NCI-H128 (cell line): ENCODE results near the gene SMAD3.
"Not testable (repeated sequence)": the region's sequence is repeated elsewhere in the genome, so short reads cannot be mapped to it uniquely, and the experiment has no call there.

ENCODE experiments used
- DNase-seq: peaks from one replicate; lab custom pipeline; 2025; ENCODE audit not compliant: unreplicated experiment; lab: John Stamatoyannopoulos, UW

Gene SMAD3

DNA sequence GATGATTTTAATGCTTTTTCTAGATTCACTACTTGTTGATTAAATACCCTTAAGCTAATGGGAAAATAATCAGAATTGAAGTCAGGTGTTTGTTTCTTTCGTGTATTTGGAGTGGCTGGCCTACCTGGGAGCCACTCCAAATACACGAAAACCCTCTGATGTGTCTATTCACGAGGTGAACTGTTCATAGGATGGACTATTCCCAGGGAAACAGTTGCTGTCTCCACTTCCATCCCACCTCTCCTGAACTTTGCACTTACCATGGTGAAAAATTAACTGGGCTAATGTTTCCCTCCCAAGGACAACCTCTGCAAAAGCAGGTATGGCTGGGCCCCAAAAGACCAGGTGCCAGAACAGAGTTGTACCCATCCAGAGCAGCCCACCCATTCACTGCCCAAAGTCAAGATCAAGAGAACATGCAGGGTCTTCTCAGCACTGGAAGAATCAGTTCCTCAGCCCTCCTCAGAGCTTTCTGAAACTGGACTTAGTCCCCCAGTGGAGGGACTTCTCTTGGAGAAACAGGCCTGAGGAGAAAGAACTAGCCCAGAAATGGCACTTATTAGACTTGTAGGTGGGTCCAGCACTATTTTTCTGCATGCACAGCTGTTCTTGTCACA, 2.9 kb upstream of the SMAD3 start:
- no peak for DNase-seq

DNA sequence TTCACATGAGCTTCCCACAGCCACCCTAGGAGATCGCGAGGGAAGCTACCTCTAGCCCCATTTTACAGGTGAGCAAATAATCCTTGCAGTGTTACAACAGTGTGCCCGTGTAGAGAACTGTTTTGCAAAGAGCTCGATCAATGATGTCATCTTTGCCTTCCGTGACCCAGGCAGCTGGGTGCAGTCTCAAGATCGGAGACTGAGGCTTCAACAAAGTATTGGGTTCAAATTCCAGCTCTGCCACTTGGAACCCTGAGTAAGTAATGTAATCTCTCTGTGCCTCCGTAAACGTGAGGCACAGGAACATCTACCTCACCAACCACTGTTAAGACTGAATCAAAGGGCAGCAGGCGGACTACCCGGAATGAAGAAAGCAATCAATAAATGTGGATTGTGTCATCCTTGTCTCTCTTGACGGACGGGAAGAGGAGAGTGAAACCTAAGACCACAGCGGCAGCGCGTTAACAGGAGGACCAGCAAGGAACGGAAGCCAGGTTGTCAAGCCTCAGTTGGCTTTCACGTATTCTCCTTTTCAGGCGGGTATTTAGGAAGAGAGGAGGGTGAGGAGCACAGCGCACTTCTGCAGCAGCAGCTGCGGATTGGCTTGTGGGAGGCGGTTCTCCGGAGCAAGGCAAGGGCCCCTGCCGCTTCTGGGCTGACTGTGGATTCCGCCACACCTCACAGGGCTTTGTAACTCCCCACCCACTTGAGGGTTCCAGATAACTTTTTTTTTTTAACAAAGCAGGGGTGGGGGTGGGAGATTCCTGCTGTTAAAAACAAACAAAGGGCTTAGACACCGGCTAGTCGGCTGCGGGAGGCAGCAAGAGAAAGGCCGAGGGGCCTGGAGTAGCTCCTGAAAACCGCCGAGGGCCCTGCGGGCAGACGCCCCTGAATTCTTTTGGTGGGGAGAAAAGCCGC, 1.5 kb upstream of the SMAD3 start:
- no peak for DNase-seq

DNA sequence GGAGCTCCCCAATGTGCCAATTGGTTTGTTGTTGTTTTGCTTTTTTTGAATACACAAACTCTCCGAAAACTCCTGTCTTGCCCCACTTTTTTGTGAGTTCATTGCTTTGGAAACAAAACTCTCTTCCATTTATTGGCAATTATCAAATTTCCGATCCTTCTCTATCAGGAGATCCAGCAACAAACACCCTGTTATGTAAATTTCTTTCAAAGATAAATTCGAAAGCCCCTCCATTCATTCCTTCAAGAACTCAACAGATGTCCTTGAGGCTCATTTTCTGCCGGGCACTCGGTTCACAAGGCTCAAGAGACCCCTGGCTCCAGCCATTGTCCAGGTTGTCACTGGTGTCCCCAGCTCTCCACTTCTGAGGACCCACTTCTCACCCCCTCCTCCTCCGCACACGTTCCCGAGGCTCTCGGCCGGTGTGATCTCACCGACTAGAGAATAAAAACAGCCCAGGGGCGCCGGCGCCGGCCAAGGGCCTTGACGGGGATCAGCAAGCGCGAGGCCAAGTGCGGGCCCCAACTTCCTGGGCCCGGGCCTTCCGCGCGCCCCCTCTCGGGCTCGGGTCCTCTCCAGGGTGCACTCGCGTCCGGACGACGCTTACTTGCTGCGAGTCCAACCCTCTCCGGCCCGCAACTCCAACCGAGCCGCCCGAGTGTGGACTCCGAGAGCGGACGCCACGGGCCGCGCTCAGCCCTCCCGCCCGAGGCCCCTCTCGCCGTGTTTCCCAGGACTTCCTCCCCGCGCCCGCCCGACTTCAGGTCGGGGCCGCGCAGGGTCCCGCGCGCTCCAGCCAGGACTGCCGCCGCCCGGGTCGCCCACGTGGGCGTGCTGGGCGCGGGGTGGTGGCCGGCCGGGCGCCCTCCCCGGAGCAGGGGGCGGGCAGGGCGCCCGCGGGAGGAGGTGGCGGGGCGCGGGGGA, 533 bp upstream of the SMAD3 start:
- DNase-seq = no peak

DNA sequence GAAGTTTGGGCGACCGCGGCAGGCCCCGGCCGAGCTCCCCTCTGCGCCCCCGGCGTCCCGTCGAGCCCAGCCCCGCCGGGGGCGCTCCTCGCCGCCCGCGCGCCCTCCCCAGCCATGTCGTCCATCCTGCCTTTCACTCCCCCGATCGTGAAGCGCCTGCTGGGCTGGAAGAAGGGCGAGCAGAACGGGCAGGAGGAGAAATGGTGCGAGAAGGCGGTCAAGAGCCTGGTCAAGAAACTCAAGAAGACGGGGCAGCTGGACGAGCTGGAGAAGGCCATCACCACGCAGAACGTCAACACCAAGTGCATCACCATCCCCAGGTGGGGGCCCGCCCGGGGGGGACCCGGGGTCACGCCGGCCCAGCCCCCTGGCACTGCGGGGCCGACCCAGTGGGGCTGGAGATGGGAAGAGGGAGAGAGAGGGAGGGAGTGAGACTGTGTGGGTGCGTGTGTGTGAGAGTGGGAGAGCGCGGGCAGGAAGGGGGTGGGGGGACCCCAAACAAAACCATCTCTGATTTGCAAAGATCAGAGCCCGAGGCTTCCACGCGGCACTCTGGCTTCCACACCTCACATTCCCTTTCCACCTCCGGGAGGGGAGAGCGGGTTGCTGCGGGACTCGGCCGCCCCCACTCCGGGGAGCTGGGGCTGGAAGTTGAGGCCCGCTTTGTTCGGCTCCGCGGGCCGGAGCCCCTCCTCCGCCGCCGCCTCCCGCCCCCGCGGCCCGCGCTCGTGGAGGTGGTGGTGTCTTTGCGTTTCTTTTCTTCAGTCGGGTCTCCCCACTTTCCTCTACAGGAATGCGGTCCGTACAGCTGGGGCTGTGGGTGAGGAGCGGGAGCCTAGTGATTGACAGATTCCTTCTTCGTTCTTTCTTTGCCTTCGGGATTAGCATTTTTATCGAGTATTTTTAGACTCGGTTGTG, 898 bp downstream of the SMAD3 start:
- DNase-seq = no peak

DNA sequence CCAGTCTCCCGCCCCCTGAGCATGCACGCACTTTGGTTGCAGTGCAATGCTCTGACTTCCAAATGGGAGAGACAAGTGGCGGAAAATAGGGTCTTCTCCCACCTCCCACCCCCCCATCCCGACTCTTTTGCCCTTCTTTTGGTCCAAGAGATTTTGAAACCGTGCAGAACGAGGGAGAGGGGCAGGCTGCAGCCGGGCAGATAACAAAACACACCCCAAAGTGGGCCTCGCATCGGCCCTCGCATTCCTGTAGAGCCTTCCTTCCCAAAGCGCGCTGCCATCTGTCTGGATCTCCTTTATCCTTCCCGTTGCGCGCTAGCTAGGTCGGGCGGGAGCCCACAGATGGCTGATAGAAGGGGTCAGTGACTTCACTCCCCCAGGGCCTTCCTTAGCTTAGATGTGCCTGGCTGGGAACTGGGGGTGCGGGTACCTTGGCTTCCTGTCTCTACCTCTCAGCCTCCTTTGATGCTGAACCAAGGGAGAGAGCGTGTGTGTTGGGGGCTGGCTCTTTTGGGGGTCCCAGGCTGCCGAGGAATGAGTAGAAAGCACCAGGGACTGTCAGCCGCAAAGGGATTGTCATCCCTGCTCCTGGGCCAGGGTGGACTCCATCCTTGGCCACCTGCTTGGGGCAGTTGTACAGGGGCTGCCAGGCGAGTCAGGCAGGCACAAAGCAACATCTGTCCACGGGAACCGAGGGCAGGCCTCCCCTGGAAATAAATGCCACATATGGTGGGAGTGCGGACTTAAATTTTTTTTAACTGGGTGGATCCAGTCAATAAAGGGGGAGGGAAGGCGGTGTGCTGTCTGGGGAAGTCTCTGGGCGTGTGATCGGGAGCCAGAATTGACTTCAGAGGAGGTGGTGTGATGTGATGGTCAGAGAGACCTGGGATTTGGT, 1.8 kb downstream of the SMAD3 start:
- DNase-seq = no peak

DNA sequence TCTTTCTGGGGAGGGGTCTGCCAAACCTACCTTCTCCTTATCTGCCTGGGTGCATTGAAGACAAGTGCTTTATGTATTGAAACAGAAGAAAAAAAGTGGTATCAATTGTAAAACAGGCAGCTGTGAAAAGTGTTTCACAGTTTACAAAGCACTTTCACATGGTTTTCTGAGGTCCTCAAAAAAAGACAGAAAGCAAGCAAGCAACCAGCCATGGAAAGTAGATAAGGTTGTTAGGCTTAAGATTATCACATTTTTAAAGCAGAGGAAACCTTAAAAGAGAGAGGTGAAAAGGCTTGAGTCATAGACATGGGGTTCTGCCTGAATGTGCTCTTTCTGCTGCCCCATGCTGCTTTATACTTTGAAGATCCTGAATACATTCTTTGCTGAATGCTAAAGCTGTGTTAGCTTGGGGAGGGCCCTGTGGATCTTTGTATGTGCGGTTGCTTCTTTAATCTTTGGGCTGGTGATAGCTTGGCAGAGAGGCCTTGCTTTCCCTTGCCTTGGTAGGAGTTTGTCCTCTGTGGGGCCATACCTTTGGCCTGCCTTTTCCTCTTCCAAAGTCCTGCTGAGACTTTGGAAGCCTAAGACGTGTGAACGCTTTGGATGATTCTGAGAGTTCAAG, 2.6 kb downstream of the SMAD3 start:
- no peak for DNase-seq

DNA sequence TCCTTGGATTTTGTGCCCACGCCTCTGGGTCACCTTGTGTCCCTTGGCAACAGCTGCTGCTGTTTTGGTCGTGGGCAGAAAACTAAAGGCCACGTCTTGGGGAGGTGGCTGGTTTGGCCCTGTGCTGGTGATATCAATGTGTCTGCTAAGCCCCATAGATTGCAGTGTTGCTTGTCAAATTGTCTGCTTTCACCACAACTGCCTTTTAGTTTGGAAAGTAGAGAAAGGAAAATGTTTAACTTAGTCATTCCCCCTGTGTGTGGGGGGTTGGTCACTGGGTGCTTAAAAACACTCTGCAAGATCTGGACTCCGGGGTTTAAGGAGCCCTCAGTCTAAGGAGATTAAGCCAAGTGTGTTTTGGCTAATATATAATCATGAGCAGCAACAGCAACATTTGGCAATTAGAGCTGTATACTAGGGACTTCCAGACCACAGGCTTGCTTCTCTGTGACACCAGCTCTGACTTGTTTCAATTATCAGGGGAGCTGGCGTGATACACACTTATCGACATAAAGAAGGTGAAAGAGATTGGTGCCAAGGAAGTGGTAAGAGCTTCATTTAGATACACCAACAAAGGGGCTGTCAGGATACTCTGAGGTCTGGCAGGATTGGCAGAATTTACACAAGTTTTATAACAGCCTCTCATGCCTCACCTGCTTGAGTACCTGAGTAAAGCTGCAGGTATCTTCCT, 3.5 kb downstream of the SMAD3 start:
- DNase-seq = no peak

DNA sequence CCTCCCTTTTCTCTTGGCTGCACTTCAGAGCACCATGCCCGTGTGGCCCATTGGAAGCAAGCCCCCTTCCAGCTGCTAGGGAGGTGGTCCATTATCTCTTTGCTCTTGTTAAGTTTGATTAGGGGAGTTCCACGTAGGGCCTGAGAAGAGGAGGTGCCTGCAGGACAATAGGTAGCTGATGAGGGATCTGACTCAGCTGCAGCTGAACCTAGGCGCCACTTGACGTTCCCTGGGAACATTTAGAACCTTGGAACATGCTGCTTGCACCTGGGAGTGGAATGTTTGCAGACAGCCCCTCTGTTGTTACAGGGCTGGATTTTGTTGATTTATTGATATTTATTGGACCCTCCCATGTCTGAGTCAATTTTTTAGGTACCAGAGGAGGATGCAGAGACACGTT, 4.7 kb downstream of the SMAD3 start:
- DNase-seq = no peak

DNA sequence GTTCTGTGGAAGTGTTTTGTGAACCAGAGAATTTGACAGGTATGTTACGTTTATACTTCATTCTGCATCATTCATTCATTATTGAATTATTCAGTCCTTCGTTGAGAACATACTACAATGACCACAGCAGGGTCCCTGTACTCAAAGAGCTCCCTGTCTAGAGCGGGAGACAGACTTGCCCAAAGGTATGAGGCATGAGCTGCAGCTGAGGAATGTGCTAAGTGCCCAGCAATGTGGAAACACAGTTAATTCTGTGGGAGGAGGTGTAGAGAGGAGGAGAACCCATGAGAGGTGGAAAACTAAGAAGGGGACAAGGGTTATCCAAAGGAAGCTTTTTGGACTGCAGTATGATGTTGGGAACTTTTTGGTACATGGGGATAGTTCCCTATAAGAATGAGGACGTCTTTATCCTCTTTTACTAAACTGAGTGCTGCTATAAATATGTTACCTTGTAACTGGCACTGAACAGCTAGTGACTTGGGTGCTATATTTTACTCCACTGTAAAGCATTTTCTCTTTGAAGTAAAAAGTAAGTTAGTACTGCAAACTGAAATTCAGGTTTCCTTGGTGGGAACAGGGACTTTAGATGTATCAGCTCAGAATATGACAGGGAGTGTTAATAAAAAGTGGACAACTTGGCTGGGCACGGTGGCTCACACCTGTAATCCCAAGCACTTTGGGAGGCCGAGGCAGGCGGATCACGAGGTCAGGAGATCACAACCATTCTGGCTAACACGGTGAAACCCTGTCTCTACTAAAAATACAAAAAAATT, 5.7 kb downstream of the SMAD3 start:
- DNase-seq = no peak

DNA sequence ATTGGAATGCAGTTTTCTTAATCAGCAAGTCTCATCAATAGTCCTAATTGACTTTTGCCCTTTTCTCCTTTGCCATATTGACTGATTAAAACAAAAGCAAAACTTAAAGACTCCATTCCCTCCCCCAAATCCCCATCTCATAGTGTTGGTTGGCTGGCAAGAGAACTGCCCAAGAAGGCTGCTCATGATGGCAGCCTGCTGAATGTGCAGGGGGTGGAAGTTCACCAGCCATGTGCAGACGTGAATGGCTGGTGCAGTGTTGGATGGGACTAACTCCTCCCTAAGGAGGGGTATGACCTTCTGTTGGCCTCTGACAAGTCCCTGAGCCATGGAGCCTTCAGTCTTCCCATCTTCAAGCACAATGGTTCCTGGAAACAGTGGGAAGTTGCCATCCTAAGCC, 7.0 kb downstream of the SMAD3 start:
- DNase-seq = no peak

DNA sequence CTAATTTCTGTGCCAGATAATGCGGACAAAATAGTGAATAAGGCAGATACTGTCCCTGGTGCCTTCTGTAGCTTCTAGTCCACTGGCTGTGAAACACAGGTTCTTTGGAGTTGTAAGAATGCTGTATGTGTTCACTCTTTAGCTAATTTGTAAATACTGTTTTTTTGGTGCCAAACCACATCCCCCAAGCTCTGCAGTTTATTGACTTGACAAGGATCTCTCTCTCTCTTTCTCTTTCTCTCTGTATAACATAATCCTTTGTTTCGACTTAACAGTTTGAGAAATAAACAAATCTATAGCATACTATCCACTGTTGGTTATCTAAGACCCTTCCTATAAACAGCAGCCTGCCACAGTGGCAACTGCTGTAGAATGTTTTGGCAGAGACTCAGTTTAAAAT, 7.6 kb downstream of the SMAD3 start:
- no peak for DNase-seq

DNA sequence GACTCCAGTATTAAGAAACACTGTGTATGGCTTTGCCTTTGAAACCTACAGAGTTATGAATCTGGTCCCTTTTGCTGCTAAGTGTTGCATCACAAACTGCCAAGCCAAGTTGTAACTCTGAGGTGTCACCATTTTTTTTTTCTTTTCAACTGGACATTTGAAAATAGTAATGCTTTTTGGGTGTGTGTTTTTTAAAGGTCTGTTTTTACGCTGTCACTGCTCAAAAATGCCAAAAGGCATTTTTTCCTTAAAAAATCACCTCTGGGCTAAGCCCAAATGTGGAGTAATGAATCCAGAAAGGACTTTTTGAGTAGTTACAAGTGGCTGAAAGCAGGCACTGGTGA, 9.5 kb downstream of the SMAD3 start:
- DNase-seq = no peak

DNA sequence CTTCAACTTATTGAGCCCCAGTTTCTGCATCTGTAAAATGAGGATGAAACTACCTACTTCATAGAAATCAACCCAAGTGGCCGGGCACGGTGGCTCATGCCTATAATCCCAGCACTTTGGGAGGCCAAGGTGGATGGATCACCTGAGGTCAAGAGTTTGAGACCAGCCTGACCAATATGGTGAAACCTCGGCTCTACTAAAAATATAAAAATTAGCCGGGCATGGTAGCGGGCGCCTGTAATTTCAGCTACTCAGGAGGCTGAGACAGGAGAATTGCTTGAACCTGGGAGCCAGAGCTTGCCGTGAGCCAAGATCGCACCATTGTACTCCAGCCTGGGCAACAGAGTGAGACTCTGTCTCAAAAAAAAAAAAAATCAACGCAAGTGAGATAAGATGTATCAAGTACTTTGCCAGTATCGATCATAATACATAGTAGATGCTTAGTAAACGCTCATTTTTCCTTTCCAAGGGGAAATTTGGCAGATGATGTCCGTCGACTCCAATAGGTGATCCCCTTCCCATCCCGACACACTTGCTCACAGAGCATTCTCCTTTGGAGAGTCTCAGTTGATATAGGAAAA, 10.2 kb downstream of the SMAD3 start:
- DNase-seq = not testable (repeated sequence)

DNA sequence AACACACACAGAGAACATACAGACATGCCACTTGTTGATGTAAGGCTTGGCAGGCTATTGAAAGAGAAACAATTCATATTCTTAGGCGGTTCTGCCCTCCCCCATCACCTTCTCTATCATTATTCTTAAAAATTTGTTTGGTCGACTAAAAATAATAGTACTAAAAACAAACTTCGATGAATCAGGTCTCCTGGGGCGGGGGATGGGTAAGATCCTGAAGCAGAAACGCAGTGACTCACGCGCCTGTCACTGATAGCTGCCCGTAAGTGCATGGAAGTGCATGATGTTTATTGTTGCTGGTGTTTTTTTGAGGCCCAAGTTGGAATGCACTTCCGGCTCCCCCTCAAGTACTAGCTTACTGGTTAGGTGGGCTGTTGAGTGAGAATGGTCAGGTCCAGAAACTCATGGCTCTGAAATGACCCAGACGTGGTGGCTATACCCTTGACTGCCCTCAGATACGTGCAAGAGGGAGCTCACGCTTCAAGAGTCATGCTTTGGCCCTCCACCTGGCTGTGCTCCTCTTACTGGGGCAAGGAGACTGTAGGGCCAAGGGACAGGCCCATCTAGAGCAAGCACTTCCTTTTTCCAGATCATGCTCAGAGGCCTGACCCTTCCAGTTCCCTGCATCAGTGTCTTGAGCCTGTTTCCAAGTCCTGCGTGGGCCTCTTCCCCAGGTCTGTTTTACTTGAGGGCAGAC, 10.9 kb downstream of the SMAD3 start:
- no peak for DNase-seq

DNA sequence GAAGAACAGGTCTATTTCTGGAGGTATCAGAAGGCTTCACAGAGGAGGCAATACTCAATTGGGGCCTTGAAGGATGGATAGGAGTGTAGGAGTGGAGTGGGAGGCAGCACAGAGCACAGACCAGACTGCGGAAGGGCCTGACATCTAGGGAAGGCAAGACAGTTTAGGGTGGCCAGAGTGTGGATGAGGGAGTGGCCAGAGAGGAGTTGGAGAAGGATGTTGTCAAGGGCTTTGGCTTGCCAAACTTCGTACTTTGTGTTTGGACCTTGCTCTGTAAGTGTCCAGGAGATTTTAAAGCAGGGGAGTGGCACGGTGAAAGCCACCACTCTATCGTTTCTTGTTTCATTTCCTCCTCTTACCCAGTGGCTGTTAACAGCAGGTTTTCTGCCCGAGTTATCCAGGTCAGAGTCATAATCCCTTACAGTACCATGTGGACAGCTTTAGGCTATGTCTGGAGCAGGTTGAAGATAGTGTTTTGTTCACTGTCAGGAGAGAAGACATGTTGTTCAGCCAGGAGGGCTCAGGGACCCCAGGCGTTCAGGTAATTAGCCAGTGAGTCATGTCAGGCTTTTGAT, 12.3 kb downstream of the SMAD3 start:
- no peak for DNase-seq

DNA sequence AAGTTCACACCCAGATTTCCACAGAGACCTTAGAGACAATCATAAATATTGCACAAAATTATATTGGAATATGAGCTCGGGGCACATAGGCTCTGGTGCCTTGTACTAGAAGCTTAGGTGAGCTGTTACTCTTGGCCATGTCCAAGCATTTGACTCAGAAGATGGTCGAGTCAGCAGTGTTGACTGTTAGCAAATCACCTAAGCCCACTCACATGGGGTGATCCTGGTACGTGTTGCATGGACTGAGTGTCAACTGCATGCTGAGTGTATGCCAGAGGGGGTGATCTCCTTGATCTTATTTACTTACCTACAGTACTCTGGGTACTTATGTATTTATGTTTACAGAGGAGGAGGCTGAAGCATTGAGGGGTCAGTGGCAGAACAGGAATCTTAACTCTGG, 14.0 kb downstream of the SMAD3 start:
- no peak for DNase-seq
